ENCODE results near the gene YEATS2.

YEATS2 gene

GRCh38 chr3:183807209-183807728 is 109.7 kb downstream of the YEATS2 start:
- no peak for DNase-seq (ENCODE audit: low read depth in 1 of 2, low spot score in 1 of 2)
- TF ChIP-seq, protein P1, sequence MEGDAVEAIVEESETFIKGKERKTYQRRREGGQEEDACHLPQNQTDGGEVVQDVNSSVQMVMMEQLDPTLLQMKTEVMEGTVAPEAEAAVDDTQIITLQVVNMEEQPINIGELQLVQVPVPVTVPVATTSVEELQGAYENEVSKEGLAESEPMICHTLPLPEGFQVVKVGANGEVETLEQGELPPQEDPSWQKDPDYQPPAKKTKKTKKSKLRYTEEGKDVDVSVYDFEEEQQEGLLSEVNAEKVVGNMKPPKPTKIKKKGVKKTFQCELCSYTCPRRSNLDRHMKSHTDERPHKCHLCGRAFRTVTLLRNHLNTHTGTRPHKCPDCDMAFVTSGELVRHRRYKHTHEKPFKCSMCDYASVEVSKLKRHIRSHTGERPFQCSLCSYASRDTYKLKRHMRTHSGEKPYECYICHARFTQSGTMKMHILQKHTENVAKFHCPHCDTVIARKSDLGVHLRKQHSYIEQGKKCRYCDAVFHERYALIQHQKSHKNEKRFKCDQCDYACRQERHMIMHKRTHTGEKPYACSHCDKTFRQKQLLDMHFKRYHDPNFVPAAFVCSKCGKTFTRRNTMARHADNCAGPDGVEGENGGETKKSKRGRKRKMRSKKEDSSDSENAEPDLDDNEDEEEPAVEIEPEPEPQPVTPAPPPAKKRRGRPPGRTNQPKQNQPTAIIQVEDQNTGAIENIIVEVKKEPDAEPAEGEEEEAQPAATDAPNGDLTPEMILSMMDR (IDR thresholded peaks at IDR 0.05; ENCODE audit: insufficient read depth, low read length), result no peak
- TF ChIP-seq REST (IDR thresholded peaks at IDR 0.05; ENCODE audit: insufficient replicate concordance, low read depth), result no peak
- Histone ChIP-seq H3K4me3 (replicated peaks; ENCODE audit: insufficient read depth, low read length) (no peak overlapping the region), H3K27me3 (ENCODE audit: insufficient read depth, poor library complexity, severe bottlenecking) (no peaks in the 10 kb centered on the region), H3K27ac (replicated peaks) (no peak overlapping the region)

- H3K27me3 ChIP-seq (ENCODE audit: insufficient read depth, poor library complexity, severe bottlenecking), result no peaks in the 10 kb centered on the region
Observed at GRCh38 chr3:183807881-183808280, 110.3 kb downstream of the YEATS2 start.

DNA sequence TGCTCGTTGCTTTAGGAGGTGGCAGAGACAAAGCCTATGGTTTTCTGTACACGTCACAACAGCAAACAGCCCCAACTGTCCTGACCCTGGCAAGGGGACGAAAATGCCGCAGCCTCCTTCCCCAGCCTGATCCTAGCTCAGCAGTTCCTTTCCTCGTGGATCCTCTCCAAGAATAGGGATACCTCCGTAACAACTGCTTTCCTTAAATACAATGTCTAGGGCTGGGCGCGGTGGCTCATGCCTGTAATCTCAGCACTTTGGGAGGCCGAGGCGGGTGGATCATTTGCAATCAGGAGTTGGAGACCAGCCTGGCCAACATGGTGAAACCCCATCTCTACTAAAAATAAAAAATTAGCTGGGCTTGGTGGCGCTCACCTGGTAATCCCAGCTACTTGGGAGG is 110.8 kb downstream of the YEATS2 start:
- Histone ChIP-seq H3K27ac (replicated peaks) (no peak overlapping the region), H3K4me3 (replicated peaks; ENCODE audit: insufficient read depth, low read length) (no peak overlapping the region), H3K27me3 (ENCODE audit: insufficient read depth, poor library complexity, severe bottlenecking) (no peaks in the 10 kb centered on the region)
- DNase-seq (ENCODE audit: low read depth in 1 of 2, low spot score in 1 of 2), result no peak
- TF ChIP-seq, protein P1 (IDR thresholded peaks at IDR 0.05; ENCODE audit: insufficient read depth, low read length), result no peak
- TF ChIP-seq POLR2AphosphoS5 (IDR thresholded peaks at IDR 0.05; ENCODE audit: low read depth), result no peak
- no peak for TF ChIP-seq SPI1 (IDR thresholded peaks at IDR 0.05; ENCODE audit: borderline replicate concordance, low read depth)
- no peak for TF ChIP-seq REST (IDR thresholded peaks at IDR 0.05; ENCODE audit: insufficient replicate concordance, low read depth)
- no peak for TF ChIP-seq GABPA (IDR thresholded peaks at IDR 0.05; ENCODE audit: low read depth)

More at GRCh38 chr3:183807881-183808280, 110.3 kb downstream of the YEATS2 start:
- no peak for DNase-seq (ENCODE audit: low read depth in 1 of 2, low spot score in 1 of 2)
- Histone ChIP-seq H3K27ac (replicated peaks) (no peak overlapping the region), H3K4me3 (replicated peaks; ENCODE audit: insufficient read depth, low read length) (no peak overlapping the region)
- TF ChIP-seq SPI1 (IDR thresholded peaks at IDR 0.05; ENCODE audit: borderline replicate concordance, low read depth) (no peak), REST (IDR thresholded peaks at IDR 0.05; ENCODE audit: insufficient replicate concordance, low read depth) (no peak), POLR2AphosphoS5 (IDR thresholded peaks at IDR 0.05; ENCODE audit: low read depth) (no peak), GABPA (IDR thresholded peaks at IDR 0.05; ENCODE audit: low read depth) (no peak)
- TF ChIP-seq, protein P1 (IDR thresholded peaks at IDR 0.05; ENCODE audit: insufficient read depth, low read length), result no peak
